CD1c-positive myeloid dendritic cell (primary cell): ENCODE results near the gene SLC39A5.
"Not testable (repeated sequence)": the region's sequence is repeated elsewhere in the genome, so short reads cannot be mapped to it uniquely, and the experiment has no call there.

Experiments
- DNase-seq: peaks from one replicate; pipeline ENCODE4 v3.0.0-alpha.2; 2016; ENCODE audit errors: extremely low spot score

The SLC39A5 gene

GRCh38 chr12:56244494-56244893 lies 14.6 kb downstream of the SLC39A5 start:
- no peak for DNase-seq

GRCh38 chr12:56247923-56248322 lies 18.1 kb downstream of the SLC39A5 start:
- DNase-seq = no peak

DNA sequence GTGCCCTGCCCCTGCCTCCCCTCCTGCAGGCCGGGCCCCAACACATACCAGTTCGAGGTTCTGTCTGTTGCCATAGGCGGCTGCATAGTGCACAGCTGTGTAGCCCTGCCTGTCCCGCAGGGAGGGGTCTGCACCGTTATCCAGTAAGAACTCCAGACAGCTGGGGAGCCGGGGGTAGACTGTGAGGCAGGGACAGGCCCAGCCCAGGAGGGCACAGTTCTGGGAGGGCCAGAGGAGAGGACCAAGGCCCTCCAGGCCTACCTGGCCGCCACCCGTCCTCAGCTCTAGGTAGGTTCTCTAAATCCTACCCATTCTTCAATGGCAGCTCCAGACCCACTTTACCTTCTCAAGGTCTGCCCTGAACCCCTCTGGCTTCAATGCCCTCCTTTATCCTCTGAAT lies 18.9 kb downstream of the SLC39A5 start:
- no peak for DNase-seq

GRCh38 chr12:56252649-56253048 lies 22.8 kb downstream of the SLC39A5 start:
- no peak for DNase-seq

DNA sequence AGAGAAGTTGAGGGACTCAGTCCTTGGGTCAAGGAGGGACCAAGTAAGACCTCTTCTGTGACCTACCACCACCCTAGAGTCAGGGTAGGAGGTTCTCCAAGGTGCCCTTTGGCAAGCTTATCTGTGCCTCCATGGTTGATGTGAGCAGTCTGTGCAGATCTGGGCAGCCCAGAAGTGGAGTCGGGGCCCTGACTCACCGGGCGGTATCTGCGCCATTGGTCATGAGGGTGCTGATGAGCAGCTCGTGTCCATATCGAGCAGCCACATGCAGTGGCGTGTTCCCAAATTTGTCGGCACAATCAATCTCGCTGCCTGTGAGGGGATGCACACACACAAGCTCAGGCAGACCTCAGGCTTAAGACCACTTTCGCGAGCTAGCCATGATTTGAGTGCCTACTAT lies 23.2 kb downstream of the SLC39A5 start:
- no peak for DNase-seq

GRCh38 chr12:56255671-56256070 lies 25.8 kb downstream of the SLC39A5 start:
- no peak for DNase-seq

GRCh38 chr12:56256326-56256960 lies 26.6 kb downstream of the SLC39A5 start:
- no peak for DNase-seq

GRCh38 chr12:56257071-56257470 lies 27.2 kb downstream of the SLC39A5 start:
- no peak for DNase-seq

DNA sequence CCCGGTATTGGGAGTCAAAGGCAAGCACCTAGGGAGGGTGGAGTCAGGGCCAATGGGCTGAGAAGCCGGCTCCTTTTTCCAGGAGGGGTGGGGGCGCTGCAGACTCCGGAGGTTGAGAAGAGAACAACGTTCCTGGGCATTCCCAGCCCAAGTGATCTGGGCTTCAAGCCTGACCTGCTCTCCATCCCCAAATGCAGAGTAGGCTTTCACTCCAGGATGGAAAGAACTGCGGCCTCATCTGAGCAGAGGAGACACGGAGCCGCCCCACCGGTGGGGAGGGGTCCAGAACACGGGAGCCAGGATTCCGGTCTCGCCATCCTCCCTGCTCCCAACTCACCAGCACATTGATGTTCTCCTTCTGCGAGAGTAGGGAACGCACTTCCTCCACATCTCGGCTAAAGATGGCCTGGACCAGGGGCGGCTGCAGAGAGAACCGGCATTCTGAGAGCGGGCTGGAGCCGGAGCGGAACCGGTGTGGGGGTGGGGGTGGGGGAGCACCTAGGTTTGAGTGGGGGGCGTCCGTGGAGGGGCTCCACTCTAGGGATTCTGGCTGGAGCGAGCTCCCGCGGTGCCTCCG lies 27.7 kb downstream of the SLC39A5 start:
- peak; percentile 24 for DNase-seq

GRCh38 chr12:56258068-56258819 lies 28.4 kb downstream of the SLC39A5 start, which contains the start of gene ANKRD52:
Gene ANKRD52 (minus strand): TSS chr12:56258384. CDS start chr12:56258269, 115 bp downstream.
- DNase-seq = peak; percentile 89

- DNase-seq = no peak
These were observed 29.0 kb downstream of the SLC39A5 start for GRCh38 chr12:56258820-56259183.

DNA sequence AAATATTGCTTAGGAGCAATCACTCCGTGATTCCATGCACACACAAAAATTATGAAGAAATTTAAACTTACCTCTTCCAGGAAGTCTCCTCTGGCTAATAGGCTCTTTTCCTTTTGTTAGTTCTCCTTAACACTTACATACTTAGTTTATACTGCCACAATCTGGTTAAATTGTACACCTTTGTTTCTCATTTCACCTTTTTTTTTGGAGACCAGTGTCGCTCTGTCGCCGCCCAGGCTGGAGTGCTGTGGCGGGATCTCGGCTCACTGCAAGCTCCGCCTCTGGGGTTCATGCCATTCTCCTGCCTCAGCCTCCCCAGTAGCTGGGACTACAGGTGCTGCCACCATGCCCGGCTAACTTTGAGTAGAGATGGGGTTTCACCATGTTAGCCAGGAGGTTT lies 30.5 kb downstream of the SLC39A5 start:
- no peak for DNase-seq

GRCh38 chr12:56260921-56261320 lies 31.1 kb downstream of the SLC39A5 start:
- no peak for DNase-seq

DNA sequence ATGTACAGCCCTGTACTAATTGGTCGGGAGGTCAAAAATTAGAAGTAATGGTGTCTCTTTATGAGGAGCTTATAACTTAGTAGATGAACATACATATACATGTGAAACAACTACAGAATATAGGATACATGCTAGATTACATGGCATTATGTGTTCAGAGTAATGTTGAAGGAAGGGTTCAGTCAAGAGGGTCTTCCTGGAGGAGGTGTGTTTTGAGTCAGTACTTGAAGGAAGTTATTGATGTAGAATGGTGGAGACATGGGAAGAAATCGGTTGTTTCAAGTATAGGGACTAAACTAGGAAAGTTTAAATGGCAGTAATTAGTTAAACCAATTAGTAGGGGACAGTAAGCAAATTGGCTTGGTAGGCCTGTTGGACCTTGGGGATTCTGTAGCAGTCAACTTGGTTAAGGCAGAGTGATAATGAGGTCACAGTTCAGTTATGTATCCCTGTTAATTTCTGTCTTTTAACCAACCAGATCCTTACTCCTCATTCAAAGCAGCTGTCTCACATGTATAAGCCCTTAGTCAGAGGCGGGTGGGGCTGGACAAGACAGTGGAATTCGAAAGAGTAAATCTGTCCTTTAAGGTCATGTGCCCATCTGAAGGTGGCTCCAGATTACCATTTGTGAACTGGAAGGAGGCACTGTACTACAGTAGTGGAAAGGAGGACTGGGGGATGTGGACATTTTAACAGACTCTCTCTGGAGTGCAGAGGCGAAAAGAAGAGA lies 31.8 kb downstream of the SLC39A5 start:
- DNase-seq = no peak

GRCh38 chr12:56262955-56263354 lies 33.1 kb downstream of the SLC39A5 start:
- not testable (repeated sequence) for DNase-seq

DNA sequence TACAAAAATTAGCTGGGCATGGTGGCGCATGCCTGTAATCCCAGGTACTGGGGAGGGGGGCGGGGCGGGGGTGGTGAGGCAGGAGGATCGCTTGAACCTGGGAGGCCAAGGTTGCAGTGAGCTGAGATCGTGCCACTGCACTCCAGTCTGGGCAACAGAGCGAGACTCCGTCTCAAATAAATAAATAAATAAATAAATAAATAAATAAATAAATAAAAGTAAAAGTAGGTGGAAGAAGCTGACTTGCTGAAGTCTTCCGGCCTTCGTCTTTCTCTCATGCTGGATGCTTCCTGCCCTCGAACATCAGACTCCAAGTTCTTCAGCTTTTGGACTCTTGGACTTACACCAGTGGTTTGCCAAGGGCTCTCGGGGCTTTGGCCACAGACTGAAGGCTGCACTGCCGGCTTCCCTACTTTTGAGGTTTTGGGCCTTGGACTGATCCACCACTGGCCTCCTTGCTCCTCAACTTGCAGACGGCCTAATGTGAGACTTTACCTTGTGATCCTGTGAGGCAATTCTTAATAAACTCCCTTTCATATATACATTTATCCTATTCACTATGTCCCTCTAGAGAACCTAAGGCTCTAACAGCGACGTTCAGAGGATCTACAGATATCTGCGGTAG lies 36.3 kb downstream of the SLC39A5 start:
- not testable (repeated sequence) for DNase-seq

DNA sequence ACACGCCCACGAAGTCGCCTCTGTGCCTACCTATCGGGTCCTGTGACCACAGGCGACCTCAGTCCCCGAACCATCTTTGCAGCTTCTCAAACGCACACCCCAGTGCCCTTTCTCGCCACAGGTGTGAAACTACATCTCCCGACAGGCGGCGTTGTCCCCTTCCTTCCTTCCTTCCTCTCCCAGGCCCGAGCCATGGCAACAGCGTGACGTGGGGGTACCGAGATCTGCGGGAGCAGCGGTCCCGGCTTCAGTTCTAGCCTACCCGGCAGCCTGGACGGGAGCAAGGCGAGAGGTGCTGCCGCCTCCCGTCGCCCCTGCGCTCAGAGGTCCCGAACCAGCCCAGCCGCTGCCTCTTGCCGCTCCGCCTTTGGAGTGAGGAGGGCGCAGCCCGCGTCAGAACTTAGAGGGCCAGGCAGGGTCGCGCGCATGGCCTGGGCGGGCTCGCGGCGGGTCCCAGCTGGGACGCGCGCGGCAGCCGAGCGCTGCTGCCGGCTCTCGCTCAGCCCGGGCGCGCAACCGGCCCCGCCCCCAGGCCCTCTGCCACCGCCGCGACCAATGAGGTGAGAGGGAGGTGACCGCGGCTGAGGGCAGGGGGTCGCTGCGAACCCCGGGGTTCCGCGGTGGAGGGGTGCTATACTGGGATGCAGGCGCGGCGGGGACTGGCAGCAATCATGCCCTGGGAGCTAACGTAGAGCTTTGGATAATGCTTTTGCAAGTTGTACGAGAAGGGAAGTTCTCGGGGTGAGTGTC lies 37.0 kb downstream of the SLC39A5 start, which contains the start of gene COQ10A:
Gene COQ10A (plus strand): TSS at position 250 of the 750 bp plus-strand sequence. CDS start 177 bp downstream, at position 427.
- peak; percentile 83 for DNase-seq

GRCh38 chr12:56267443-56268071 lies 37.7 kb downstream of the SLC39A5 start:
- no peak for DNase-seq

- DNase-seq = peak; percentile 6
These were observed 41.2 kb downstream of the SLC39A5 start for GRCh38 chr12:56271031-56271430.

DNA sequence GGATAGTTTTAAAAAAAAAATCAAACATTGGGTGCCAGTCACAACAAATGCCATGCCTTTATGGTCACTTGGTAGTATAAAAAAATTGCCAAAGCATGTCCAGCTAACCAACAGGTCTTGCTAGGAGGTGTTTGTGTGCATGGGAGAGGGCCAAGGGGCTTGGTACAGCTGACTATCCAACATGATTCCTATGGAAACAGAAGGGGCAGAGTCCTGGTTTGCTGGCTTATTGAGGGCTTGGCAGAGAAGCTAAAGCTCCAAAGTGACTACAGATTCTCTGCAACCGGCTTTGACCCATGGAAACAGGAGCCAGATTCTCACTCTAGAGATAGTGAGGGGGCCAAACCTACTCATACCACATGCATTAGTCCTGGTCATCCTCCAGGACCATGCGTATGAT lies 42.6 kb downstream of the SLC39A5 start:
- not testable (repeated sequence) for DNase-seq

- no peak for DNase-seq
These were observed 44.4 kb downstream of the SLC39A5 start for GRCh38 chr12:56274299-56274698.
